Body of pancreas (tissue), 4 donors: ENCODE measurements around the gene ZNF783. TPM values are rescaled to one million over a fixed set of nuclear protein-coding genes. Genes with fewer than 3 reads are reported as not detected.
"Not testable (repeated sequence)": the region's sequence is repeated elsewhere in the genome, so short reads cannot be mapped to it uniquely, and the experiment has no call there.

Experiments used
- ATAC-seq: fragments of 150-250 bp; one replicate; pipeline ENCODE4 v1.9.1; 2016
- DNase-seq, 4 donors: peaks; one replicate each; pipeline ENCODE4 v3.0.0-alpha.2; 2019
- H3K27ac ChIP-seq, 4 donors: fragments of 200-600 bp; sonication (generic); 1 replicate in 3 of 4; 2 replicates in 1 of 4; pipeline versions ENCODE4 v1.5.1 to v1.6.1; 2016 to 2019; ENCODE audit warnings: mild to moderate bottlenecking in 1 of 4, mixed read lengths in 1 of 4, moderate library complexity in 1 of 4
- H3K27me3 ChIP-seq, 2 donors: fragments of 200-600 bp; sonication (generic); one replicate each; pipeline ENCODE4 v1.6.0; 2016; ENCODE audit warnings: mild to moderate bottlenecking in 1 of 2
- H3K36me3 ChIP-seq, 2 donors: fragments of 200-600 bp; sonication (generic); replicated peaks in 1 of 2; 2 replicates each; pipeline ENCODE4 v1.5.1; 2016; ENCODE audit warnings: low read depth in 2 of 2; ENCODE audit not compliant: insufficient read depth in 1 of 2
- H3K4me1 ChIP-seq: fragments of 200-600 bp; sonication (generic); one replicate; pipeline ENCODE4 v1.6.0; 2016
- H3K4me3 ChIP-seq, 2 donors: fragments of 200-600 bp; sonication (generic); 1 replicate in 1 of 2; 2 replicates in 1 of 2; pipeline ENCODE4 v1.5.1; 2016 to 2019
- H3K9me3 ChIP-seq, 3 donors: fragments of 200-600 bp; sonication (generic); 1 replicate in 2 of 3; 2 replicates in 1 of 3; pipeline ENCODE4 v1.5.1; 2016
- CTCF ChIP-seq, 7 experiments: fragments of 450-650 bp in 4 of 7; fragments of 200-600 bp in 3 of 7; sonication (generic) in 3 of 7; IDR thresholded peaks; one replicate each; pipeline ENCODE4 v1.5.1; 2016 to 2019; ENCODE audit warnings: antibody characterized with exemption in 7 of 7
- POLR2A ChIP-seq, 3 donors: fragments of 450-650 bp; IDR thresholded peaks; one replicate each; pipeline ENCODE4 v1.6.1; 2016; ENCODE audit warnings: antibody characterized with exemption in 3 of 3, mild to moderate bottlenecking in 2 of 3
- WGBS, 2 donors: methylation state at CpG; one replicate each; pipeline ENCODE4 v1.1.5; 2017; 5-methylcytosine and 5-hydroxymethylcytosine counted together
- intact Hi-C: fragments of 100-400 bp; cut with DNase I; formaldehyde crosslinking; loops from one replicate; pipeline ENCODE4 v1.15.1; 2023
- total RNA-seq, 2 donors: library from RNA; depleted of rRNA; stranded (reverse); fragments of >200 nt; gene quantifications; one replicate each; pipeline ENCODE4 v1.1.0, GENCODE V29; 2016

Gene ZNF783
- total RNA-seq, 2 donors from 2014 or later: 12.5 to 17.5 TPM

DNA sequence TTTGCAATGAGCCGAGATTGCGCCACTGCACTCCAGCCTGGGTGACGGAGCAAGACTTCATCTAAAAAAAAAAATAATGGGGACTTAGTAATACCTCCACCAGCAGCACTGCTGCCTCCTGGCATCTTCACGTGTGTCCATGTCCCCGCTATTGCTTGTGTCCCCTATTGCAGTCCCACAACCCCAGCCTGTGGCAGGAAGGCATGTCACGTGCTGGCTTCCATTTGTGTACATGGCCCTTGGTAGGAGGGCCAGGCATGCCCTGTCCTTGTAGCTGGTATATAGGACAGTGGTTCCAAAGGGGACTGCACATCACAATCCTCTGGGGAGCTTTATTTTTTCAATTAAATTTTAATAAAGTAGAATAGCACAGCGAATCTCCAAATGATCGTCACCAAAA is 5.7 kb downstream of the ZNF783 start:
- intact Hi-C loops: no loop called here
- ATAC-seq: no peak
- peaks cover 2% of the 10 kb centered on the region for H3K4me1 ChIP-seq
- H3K4me3 ChIP-seq: no peak overlapping the region
- TF ChIP-seq POLR2A (IDR thresholded peaks at IDR 0.05): no peak
- no peak for TF ChIP-seq CTCF (IDR thresholded peaks at IDR 0.05)
- no peaks in the 10 kb centered on the region for H3K9me3 ChIP-seq
- no peak for DNase-seq
- no peak overlapping the region for H3K27ac ChIP-seq
- 90% methylated on average over 8 of the region's 8 CpGs for WGBS, 2 donors
- H3K36me3 ChIP-seq: peaks cover 0 to 17% of the 10 kb centered on the region in 2 donors
- H3K27me3 ChIP-seq: no peaks in the 10 kb centered on the region

- intact Hi-C loops, H3K27me3 ChIP-seq, H3K4me1 ChIP-seq, H3K36me3 ChIP-seq, H3K9me3 ChIP-seq, ATAC-seq, DNase-seq, H3K27ac ChIP-seq, H3K4me3 ChIP-seq: not testable (repeated sequence)
- 97 to 99% methylated on average over 8 of the region's 8 CpGs for WGBS, 2 donors
Observed at GRCh38 chr7:149274424-149274823, 12.4 kb downstream of the ZNF783 start.

- no peaks in the 10 kb centered on the region for H3K27me3 ChIP-seq
- H3K36me3 ChIP-seq: peaks cover 2 to 4% of the 10 kb centered on the region in 2 donors
- no peak overlapping the region for H3K27ac ChIP-seq
- no peak for ATAC-seq
- TF ChIP-seq POLR2A (IDR thresholded peaks at IDR 0.05) (no peak), CTCF (IDR thresholded peaks at IDR 0.05) (no peak)
- no peak overlapping the region for H3K4me3 ChIP-seq
- no peaks in the 10 kb centered on the region for H3K9me3 ChIP-seq
- H3K4me1 ChIP-seq: no peaks in the 10 kb centered on the region
- 91 to 97% methylated on average over 9 of the region's 9 CpGs for WGBS, 2 donors
- intact Hi-C loops: no loop called here
- DNase-seq: no peak
Observed at GRCh38 chr7:149277871-149278270, 15.9 kb downstream of the ZNF783 start.

DNA sequence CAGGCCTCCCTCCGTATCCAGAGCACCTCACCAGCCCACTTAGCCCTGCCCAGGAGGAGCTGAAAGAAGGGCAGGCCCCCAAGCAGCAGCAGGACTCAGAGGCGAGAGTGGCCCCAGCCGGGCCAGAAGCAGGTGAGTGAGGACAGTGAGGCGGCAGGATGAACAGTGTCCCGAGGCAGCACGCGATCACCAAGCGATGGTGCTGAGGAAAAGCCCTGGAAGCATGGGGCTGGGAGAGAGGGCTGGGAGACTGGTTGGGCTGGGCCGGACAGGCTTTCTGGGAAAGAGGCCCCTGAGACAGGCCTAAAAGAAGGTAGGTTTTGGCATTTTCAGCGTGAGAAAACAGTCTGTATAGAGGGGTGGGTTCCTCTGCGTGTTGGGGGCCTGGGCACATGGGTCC is 16.4 kb downstream of the ZNF783 start:
- Histone ChIP-seq H3K4me3 (no peak overlapping the region), H3K27ac (no peak overlapping the region), H3K27me3 (no peaks in the 10 kb centered on the region), H3K4me1 (no peaks in the 10 kb centered on the region), H3K36me3 (peaks cover 0 to 2% of the 10 kb centered on the region in 2 donors), H3K9me3 (no peaks in the 10 kb centered on the region)
- TF ChIP-seq POLR2A (IDR thresholded peaks at IDR 0.05) (no peak), CTCF (IDR thresholded peaks at IDR 0.05) (no peak)
- no peak for ATAC-seq
- no peak for DNase-seq
- 93% methylated on average over 11 of the region's 11 CpGs for WGBS, 2 donors
- intact Hi-C loops: no loop called here

DNA sequence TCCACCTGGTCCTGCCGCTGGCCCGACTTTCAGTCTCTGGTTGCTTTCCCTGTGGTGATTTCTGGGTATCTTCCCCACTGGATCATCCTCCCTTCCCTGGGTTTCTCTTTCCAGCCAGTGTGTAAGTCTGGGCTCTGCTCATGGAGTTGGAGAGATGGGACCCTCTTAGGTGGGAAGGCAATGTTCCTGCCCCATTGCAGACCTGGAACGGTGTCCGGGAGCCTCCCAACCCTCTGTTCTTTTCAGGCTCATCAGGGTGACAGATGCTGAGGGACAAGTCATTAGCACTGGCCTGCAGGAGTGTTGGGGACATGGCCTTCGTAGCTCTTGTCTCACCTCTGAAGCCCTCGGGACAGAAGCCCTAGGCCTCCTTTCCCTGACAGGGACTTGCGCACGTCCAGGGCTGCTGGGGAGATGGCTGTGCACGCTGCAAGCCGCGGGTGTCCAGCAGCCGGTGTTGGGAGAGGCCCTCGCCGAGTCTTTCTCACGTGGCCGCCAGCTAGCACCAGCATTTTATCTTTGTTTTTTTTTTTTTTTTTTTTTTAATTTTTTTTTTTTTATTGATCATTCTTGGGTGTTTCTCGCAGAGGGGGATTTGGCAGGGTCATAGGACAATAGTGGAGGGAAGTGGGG is 17.2 kb downstream of the ZNF783 start:
- Histone ChIP-seq H3K4me3 (no peak overlapping the region), H3K27ac (no peak overlapping the region), H3K27me3 (no peaks in the 10 kb centered on the region), H3K9me3 (no peaks in the 10 kb centered on the region), H3K4me1 (peaks cover under 1% of the 10 kb centered on the region), H3K36me3 (peaks cover 0 to 2% of the 10 kb centered on the region in 2 donors)
- intact Hi-C loops: no loop called here
- DNase-seq (no peak), ATAC-seq (no peak)
- 91 to 94% methylated on average over 17 of the region's 17 CpGs for WGBS, 2 donors
- no peak for TF ChIP-seq CTCF (IDR thresholded peaks at IDR 0.05)
- no peak for TF ChIP-seq POLR2A (IDR thresholded peaks at IDR 0.05)
